ENCODE results near the gene UTF1. TPM values are rescaled to one million over a fixed set of nuclear protein-coding genes. Genes with fewer than 3 reads are reported as not detected.

The UTF1 gene
- total and polyA plus RNA-seq, 2 donors (not counting 1 experiment from before 2014, with no cell fraction given) = 0.10 to 0.25 TPM

GRCh38 chr10:133277993-133278576 is 48.1 kb downstream of the UTF1 start:
- intact Hi-C loops (cut with micrococcal nuclease) = loop anchor here (5.0 to 10.0 kb wide), 2 partner anchors 114 to 133 kb away; partner anchors contain the start of gene MTG1
- Histone ChIP-seq H3K4me2 (replicated peaks; ENCODE audit: low read depth, low read length, poor library complexity, severe bottlenecking) (peak overlapping the region; percentile 99), H3K36me3 (replicated peaks in 1 of 2; ENCODE audit: control extremely low read depth in 1 of 2, control insufficient read depth in 1 of 2, extremely low read depth in 1 of 2, insufficient read depth in 2 of 2, low read length in 1 of 2) (peaks cover 0 to 29% of the 10 kb centered on the region in 2 experiments), H3K79me2 (ENCODE audit: control insufficient read depth, insufficient read depth, low read length) (peaks cover 12% of the 10 kb centered on the region), H2AFZ (ENCODE audit: insufficient read depth, low read depth, low read length, poor library complexity, severe bottlenecking) (peak overlapping the region; percentile 41), H3K27me3 (replicated peaks in 1 of 4; ENCODE audit: control extremely low read depth in 1 of 4, control insufficient read depth in 3 of 4, insufficient read depth in 4 of 4, low read length in 3 of 4) (no peaks in the 10 kb centered on the region), H3K4me1 (ENCODE audit: control insufficient read depth in 2 of 2, insufficient read depth in 2 of 2, low read length in 2 of 2) (peaks cover 45 to 70% of the 10 kb centered on the region in 2 donors), H3K4me3 (ENCODE audit: control extremely low read depth in 1 of 5, extremely low read depth in 1 of 5, insufficient read depth in 1 of 5, low read depth in 2 of 5, low read length in 4 of 5) (peak overlapping the region in 2 of 5 experiments; percentile 5 to 33), H3K9me3 (ENCODE audit: control extremely low read depth in 1 of 3, control insufficient read depth in 2 of 3, insufficient read depth in 1 of 3, low read length in 2 of 3) (no peaks in the 10 kb centered on the region), H3K9ac (ENCODE audit: low read length) (peak overlapping the region; percentile 0), H3K27ac (ENCODE audit: low read length in 2 of 2) (peak overlapping the region; percentile 57 to 97), H4K20me1 (ENCODE audit: control insufficient read depth, insufficient read depth, low read length, poor library complexity, severe bottlenecking) (peaks cover 18% of the 10 kb centered on the region)
- H3K9me3 Mint-ChIP-seq (ENCODE audit: insufficient read depth) = no peaks in the 10 kb centered on the region
- peaks cover 43% of the 10 kb centered on the region for H3K4me1 Mint-ChIP-seq
- H3K27me3 Mint-ChIP-seq = no peaks in the 10 kb centered on the region
- peak overlapping the region; percentile 90 for H3K4me3 Mint-ChIP-seq
- TF ChIP-seq EZH2 (IDR thresholded peaks at IDR 0.05; ENCODE audit: borderline replicate concordance, insufficient read depth, low read depth, low read length, poor library complexity, severe bottlenecking) (no peak), CTCF (IDR thresholded peaks at IDR 0.05) (no peak)
- peak overlapping the region; percentile 95 for H3K27ac Mint-ChIP-seq
- ATAC-seq (ENCODE audit: low read depth) (no peak), DNase-seq (no peak)
- CTCF ChIA-PET = interaction anchor here (0.8 to 3.7 kb wide), 9 partner anchors 14 to 243 kb away, joined by 3 to 21 read pairs (median 5); no protein-coding TSS in a partner anchor
- 51% methylated on average over 11 of the region's 12 CpGs for WGBS (ENCODE audit: insufficient coverage)
- POLR2A ChIA-PET = interaction anchor here (1.4 to 2.1 kb wide), 2 partner anchors 17 to 20 kb away, joined by 5 to 10 read pairs; no protein-coding TSS in a partner anchor
